Measurements from ENCODE around the gene SHLD2.

GRCh38 chr10:87092861-87093631, 2.0 kb upstream of the SHLD2 start:
- no peak for TF ChIP-seq CTCF (IDR thresholded peaks at IDR 0.05)
- TF ChIP-seq POLR2A (IDR thresholded peaks at IDR 0.05), result no peak

Measured in heart left ventricle (tissue), 13 donors.